NCI-H2081 (cell line): ENCODE results near the gene RHBDL1.

ENCODE experiments used
- DNase-seq, 2 experiments: peaks; one replicate each; lab custom pipeline; 2025; lab: John Stamatoyannopoulos, UW

RHBDL1 gene

DNA sequence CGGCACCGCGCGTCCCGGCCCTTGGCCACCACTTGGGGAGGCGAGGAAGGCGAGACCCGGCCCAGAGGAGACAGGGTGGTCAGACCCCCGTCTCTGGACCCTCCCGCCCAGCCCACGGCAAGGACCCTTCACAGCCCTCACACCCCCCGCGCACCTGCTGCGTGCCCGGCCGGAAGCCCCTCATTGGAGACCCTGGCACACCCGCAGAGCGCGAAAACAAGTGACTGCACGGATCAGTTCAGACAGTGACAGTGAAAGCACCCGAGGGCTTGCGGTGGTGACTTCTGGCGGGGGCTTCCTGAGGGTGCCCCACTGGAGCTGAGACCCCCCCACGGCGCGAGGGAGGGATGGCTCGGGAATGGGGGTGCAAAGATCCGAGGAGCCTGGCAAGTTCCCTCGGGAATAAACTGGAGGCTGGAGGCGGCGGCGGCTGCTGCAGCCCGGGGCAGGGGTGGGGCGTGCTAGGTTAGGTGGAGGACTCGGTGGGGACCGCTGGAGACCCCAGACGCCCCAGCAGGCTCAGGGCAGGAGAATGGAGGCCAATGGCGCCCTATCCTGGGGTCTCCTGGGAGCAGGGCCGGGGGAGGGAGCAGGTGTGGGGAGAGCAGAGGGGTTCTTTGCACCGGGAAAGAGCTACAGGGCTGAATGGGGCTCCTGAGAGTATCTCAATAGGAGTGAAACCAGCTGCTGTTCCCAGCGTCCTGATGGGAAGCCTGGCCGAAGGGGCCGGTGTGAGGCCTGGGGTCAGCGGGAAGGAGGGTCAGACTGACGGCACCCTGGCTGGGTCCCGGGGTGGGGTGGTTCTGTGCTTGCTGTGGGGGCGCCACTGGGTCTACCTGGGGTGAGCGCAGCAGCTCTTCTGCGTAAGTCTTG lies 31.0 kb downstream of the RHBDL1 start:
- DNase-seq: no peak

- no peak for DNase-seq
Observed at GRCh38 chr16:707062-707538, 31.6 kb downstream of the RHBDL1 start.

DNA sequence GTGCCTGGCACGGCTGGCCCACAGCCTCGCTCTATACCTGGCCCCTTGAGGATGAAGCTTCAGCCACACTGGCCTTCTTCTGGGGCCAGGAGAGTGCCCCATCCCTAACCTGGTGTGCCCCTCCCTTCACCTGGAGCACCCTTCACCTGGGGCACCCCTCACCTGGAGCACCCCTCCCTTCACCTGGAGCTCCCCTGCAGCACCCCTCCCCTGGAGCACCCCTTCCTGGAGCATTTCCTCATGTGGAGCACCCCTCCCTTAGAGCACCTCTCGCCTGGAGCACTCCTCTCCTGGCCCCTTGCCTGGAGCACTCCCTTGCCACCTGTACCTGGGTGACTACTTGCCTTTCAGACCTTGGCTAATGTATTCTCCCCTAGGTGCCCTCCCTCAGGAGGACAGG lies 32.5 kb downstream of the RHBDL1 start:
- no peak for DNase-seq

DNA sequence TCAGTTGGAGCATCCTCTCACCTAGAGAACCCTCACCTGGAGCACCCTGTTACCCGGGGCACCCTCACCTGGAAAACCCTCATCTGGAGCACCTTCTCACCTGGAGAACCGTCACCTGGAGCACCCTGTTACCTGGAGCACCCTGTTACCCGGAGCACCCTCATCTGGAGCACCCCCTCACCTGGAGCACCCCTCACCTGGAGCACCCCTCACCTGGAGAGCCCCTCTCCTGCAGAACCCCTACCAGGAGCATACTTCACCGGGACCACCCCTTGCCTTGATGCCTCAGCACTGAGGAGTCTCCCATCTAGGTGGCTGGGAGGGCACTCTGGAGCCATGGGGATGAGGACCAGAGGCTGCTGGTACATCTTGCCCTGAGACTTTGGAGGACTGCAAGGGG lies 33.5 kb downstream of the RHBDL1 start:
- DNase-seq: no peak

DNA sequence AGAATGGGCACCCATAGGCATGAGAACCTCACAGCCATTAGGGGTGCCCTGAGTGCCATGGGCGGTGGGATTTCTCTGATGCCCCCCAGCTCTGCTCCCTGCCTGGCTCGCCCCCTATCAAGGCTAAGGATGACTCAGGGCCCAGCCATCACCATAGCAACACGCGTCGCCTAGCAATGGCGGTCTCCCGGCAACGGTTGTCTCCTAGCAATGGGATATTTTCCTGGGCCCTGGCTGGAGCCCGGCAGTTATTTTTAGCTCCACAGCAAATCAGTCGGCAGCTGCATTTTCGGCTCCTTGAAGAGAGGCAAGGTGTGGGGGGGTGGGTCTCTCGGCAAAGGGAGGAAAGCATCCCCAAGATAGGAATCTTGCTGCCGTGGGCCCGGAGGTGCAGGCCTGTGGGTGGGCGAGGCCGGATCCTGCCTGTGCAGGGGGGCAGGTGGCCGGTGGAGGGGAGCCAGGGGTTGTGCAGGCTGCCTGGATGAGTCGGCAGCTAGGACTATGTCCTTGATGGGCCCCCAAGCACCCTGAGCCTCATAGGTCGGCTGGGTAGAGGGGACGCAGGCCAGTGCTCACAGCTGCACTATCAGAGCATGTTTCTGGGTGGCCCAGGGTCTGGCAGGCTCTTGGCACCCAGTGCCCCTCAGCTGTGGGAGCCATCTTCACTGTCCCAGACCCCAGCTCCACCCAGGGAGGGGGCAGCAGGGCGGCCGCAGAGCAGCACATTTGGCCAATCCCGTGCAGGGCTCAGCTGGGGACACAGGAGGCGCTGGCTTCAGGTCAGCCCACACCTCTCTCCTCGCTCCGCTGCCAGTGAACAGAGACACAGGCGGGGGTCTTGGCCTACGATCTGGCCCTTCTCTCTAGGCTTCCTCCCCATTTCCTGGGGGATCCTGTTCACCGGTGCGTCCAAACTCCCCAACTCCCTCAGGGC lies 34.4 kb downstream of the RHBDL1 start:
- peak; percentile 74 to 81 for DNase-seq

DNA sequence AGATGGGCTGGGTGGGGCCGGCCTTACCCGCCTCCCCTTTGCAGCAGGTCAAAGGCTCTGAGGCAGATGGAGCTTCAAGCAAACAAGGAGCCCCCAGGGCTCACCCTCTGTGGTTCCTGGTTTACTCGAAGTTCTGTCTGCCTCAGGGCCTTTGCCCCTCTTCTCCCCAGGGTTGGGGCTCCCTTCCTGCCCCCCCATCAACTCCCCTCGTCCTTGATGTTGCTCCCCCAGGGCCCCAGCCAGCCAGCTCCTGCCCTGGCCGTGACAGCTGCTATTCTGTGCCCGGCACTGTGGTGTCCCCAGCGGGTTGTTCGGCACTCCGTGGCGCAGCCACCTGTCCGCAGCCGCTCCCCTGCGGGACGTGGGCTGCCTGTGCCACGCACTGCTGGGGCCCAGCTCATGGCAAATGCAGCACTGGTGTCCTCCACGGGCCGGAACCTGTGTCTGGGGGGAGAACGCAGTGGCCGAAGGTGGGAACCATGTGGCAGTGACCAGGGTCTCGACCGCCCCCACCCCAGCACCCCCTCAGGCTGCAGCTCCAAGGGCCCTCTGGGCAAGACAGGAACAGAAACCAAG lies 35.1 kb downstream of the RHBDL1 start:
- no peak for DNase-seq

DNA sequence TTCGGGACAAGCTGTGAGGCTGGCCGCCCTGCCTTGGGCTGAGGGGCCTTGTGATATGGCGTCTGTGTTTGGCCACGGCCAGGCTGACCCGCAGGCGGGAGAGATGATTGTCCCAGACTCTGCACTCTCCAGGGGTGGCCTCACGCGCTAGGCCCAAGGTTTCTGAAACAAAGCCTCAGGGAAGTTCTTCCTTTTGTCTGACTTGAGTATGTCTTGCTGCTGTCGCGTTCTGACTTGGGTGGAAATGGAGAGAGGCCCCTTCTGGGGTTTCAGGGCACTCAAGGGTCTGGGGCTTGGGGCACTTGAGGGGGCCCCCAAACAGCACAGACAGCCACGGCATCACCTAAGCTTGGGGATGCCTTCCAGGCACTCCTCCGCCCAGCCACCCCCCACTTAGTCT lies 35.6 kb downstream of the RHBDL1 start:
- no peak for DNase-seq

GRCh38 chr16:711548-712320 lies 36.3 kb downstream of the RHBDL1 start:
- peak; percentile 51 for DNase-seq

DNA sequence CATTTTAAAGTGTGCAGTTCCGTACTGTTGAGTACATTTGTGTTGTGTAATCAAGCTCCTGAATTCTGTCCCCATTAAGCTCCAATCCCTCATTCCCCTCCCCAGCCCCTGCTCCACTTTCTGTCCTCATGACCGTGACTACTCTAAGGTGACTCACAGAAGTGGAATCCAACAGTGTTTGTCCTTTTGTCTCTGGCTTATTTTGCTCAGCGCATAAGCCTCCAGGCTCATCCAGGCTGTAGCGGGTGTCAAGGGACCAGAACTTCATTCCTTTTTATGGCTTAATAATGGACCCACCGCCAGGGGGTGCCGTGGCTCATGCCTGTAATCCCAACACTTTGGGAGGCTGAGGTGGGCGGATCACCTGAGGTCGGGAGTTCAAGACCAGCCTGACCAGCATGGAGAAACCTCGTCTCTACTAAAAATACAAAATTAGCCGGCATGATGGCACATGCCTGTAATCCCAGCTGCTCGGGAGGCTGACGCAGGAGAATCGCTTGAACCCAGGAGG lies 37.3 kb downstream of the RHBDL1 start:
- DNase-seq: peak in 1 of 2 experiments; percentile 43

DNA sequence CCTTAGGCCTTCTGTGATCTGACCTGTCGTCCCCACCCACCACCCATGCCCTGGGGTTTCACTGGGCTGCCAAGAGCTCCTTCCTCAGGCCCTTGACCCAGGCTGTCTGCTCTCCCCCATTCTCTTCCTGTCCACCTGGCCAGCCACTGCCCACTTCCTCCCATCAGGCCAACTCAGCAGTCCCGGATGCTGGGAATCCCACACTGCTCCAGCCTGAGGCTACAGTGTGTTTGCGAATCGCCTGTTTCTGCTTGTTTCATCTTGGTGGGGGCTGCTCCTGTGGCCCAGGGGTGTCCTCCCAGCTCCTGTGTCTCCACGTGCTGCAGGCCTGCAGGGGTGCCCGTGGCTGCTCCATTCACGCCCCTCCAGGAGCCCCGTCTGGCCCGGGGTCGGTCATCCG lies 38.6 kb downstream of the RHBDL1 start:
- no peak for DNase-seq

GRCh38 chr16:714558-715476 lies 39.3 kb downstream of the RHBDL1 start, which contains the start of gene METRN:
Gene METRN (plus strand): TSS chr16:715118. CDS start chr16:715290, 172 bp downstream.
- DNase-seq: peak; percentile 71 to 75

DNA sequence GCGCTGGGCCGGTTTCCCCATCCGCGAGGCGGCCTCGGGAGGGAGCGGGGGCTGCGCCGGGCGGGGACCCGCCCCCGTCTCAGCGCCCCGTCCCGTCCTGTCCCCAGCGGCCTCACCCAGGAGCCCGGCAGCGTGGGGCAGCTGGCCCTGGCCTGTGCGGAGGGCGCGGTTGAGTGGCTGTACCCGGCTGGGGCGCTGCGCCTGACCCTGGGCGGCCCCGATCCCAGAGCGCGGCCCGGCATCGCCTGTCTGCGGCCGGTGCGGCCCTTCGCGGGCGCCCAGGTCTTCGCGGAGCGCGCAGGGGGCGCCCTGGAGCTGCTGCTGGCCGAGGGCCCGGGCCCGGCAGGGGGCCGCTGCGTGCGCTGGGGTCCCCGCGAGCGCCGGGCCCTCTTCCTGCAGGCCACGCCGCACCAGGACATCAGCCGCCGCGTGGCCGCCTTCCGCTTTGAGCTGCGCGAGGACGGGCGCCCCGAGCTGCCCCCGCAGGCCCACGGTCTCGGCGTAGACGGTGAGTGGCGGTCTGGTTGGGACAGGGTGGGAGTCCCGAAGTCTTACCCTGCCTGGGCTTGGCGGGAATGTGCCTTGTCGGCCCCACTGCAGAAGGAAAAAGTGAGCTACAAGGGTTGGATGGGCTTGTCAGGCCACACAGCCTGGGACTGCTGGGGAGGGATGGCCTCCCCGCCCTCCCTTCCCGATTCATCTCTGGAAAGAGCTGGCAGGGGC lies 40.2 kb downstream of the RHBDL1 start:
- no peak for DNase-seq

DNA sequence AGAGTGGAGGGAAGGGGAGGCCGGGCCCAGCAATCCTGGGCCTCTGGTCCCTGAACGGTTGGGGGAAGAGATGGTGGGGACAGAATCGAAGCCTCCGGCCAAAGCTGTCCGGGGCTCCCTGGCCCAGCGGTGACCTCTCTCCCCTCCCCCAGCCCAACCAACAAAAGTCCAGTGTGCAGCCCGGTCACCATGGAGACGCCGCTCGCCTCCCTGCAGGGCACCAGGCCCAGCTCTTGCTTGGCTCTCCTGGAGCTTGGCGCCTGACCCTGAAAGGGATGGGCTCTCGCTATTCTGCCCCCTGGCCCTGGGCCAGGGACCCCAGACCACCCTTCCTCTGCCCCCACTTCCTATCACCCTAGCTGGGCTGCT lies 40.7 kb downstream of the RHBDL1 start:
- no peak for DNase-seq

- no peak for DNase-seq
Observed at GRCh38 chr16:716768-717325, 41.4 kb downstream of the RHBDL1 start.

DNA sequence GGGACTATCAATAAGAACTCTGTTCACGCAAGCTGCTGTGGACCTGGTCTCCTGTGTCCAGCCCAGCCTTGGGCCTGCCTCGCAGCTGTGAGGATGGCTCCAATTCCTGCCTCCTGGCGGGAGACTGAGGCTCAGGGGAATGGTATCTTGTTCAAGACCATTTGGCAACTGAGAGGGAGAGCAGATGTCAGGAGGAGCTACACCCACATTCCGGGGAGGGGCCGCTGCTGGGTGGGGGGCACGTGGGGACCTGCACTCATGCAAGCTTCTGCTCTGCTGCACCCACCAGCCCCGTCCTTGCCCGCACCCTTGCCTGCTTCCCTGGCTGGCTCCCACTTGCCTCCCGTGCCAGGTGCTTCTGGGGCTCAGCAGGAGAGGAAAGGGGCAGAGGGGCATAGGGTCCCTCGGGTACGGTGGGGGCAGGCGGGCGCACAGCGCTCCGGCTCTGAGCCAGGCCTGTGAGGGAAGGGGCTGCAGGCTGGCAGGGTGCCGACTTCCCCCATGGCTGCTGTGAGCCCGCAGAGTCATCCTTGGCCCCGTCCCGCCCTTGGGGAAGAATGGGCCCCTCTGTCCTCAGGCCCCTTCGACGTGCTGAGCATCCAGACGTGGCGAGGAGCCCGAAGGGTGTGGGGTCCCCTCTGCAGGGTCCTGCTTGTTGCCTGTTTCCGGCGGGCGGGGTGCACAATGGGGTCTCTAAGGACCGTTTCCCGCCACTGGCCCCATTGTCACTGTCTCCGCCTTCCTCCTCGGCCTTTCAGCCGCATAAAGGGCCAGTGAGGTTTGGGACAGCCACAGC lies 42.2 kb downstream of the RHBDL1 start:
- no peak for DNase-seq

GRCh38 chr16:718389-718788 lies 42.9 kb downstream of the RHBDL1 start:
- no peak for DNase-seq

DNA sequence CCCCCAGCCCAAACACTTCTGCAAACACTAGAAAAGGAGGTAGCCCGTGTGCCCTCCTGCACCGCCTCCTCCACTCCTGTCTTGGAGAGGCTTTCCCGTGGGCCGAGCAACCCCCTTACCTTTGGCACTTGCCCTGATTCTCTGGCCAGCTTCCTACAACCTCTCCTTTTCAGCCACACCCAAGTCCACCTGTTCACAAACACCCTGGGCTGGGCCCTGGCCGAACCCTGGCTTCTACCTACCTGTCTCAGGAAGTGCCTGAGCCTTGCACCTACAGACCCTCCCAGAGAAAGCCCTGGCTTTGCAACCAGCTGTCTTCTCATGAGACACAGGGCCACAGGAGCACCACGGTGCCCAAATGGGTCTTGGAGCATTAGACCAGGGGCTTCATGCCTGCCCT lies 43.5 kb downstream of the RHBDL1 start:
- no peak for DNase-seq

DNA sequence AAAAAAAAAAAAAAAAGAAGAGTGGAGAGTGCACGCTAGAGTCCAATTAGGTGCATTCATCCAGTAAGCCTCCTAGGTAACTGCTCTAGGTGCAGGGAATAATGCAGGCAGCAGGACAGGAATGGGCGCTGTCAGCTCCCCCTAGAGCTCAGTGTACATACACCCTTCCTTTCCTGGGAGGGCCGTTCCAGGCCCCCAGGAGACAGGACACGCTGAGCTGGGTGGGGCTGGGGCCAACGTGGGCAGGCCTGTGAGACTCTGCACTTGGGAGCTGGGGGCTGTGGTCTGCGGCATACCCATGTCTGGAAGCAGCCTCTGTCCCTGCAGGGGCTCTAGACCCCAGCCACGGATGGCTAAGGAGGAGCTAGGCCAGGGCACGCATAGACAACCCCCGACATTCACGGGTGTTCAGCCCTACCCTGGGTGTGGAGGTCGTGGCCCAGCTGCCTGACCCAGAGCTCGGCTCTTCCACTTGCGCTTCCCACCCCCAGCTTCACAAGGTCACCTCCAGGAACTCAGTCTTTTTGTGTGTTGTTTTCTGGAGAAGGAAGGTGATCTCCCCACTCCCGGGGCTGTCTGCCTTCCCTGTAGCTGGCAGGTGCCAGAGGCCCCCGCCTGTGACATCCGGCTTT lies 44.5 kb downstream of the RHBDL1 start:
- peak in 1 of 2 experiments; percentile 45 for DNase-seq
